A549 (cell line): Measurements from ENCODE around the gene ARHGAP9. TPM values are rescaled to one million over a fixed set of nuclear protein-coding genes. Genes with fewer than 3 reads are reported as not detected.
"Not testable (repeated sequence)": the region's sequence is repeated elsewhere in the genome, so short reads cannot be mapped to it uniquely, and the experiment has no call there.

Source experiments
- ATAC-seq, 2 experiments: fragments of 200-7000 bp in 1 of 2; fragments of >200 bp in 1 of 2; cut with Nextera tagmentation in 1 of 2; cut with Tn5 transposase in 1 of 2; 3 replicates each; pipeline versions ENCODE4 v1.8.0 to v1.9.1; 2018 to 2020; ENCODE audit warnings: mild to moderate bottlenecking in 1 of 2, moderate library complexity in 1 of 2
- CTCF ChIA-PET: fragments of 300-600 bp; sonication (Branson Sonifier 250); formaldehyde crosslinking; extraction: SDS; loops from one replicate; lab custom pipeline; 2021; ENCODE audit warnings: antibody characterized with exemption, inconsistent platforms; lab: Yijun Ruan, JAX
- POLR2A ChIA-PET: fragments of 350-600 bp; formaldehyde crosslinking; extraction: SDS; loops from one replicate; lab custom pipeline; 2021; ENCODE audit warnings: antibody characterized with exemption, inconsistent platforms; lab: Yijun Ruan, JAX
- DNase-seq, 2 experiments: peaks; one replicate each; pipeline versions ENCODE4 v3.0.0 to v3.0.0-alpha.2; 2011 to 2016; ENCODE audit warnings: low read depth in 1 of 2, low spot score in 1 of 2
- FAIRE-seq: peaks from 2 replicates; lab custom pipeline; 2011; peaks lifted over from hg19 to GRCh38; lab: Jason Lieb, UNC
- H3K27ac ChIP-seq, 2 experiments: fragments of >200 bp; sonication (Bioruptor Twin); formaldehyde crosslinking; 3 replicates each; pipeline ENCODE4 v1.5.1; 2016 to 2017
- H3K4me1 ChIP-seq: fragments of >200 bp; sonication (Bioruptor Twin); formaldehyde crosslinking; 3 replicates; pipeline ENCODE4 v1.6.1; 2016
- H3K4me2 ChIP-seq: fragments of >200 bp; sonication (Bioruptor Twin); formaldehyde crosslinking; 3 replicates; pipeline ENCODE4 v1.6.1; 2016
- H3K4me3 ChIP-seq: fragments of >200 bp; sonication (Bioruptor Twin); formaldehyde crosslinking; 3 replicates; pipeline ENCODE4 v1.5.1; 2016
- H3K9me3 ChIP-seq: fragments of >200 bp; sonication (Bioruptor Twin); formaldehyde crosslinking; 3 replicates; pipeline ENCODE4 v1.6.1; 2016
- BHLHE40 ChIP-seq: IDR thresholded peaks from 2 replicates; pipeline ENCODE4 v1.6.1; 2012; ENCODE audit warnings: low read depth, low read length, inconsistent platforms
- CHD4 ChIP-seq: fragments of 200-600 bp; sonication (generic); IDR thresholded peaks from 2 replicates; pipeline ENCODE4 v1.6.1; 2016; ENCODE audit warnings: antibody characterized with exemption, mild to moderate bottlenecking, borderline replicate concordance
- ELK1 ChIP-seq: fragments of 150-350 bp; IDR thresholded peaks from 2 replicates; pipeline ENCODE4 v1.6.1; 2014; ENCODE audit warnings: low read depth, mild to moderate bottlenecking, low read length
- FOSB ChIP-seq: fragments of 250-450 bp; sonication (Bioruptor Pico); IDR thresholded peaks from 2 replicates; pipeline ENCODE4 v1.5.0; 2020; ENCODE audit warnings: mild to moderate bottlenecking, moderate library complexity
- GATA3 ChIP-seq: IDR thresholded peaks from 2 replicates; pipeline ENCODE4 v1.6.1; 2012; ENCODE audit warnings: borderline replicate concordance
- HOXA7 ChIP-seq: fragments of 250-450 bp; sonication (Bioruptor Pico); IDR thresholded peaks from 2 replicates; pipeline ENCODE4 v1.5.0; 2020; ENCODE audit warnings: mild to moderate bottlenecking, moderate library complexity
- HOXB5 ChIP-seq: fragments of 250-450 bp; sonication (Bioruptor Pico); IDR thresholded peaks from 2 replicates; pipeline ENCODE4 v1.5.0; 2020; ENCODE audit warnings: mild to moderate bottlenecking, moderate library complexity
- JUNB ChIP-seq: fragments of >200 bp; sonication (Bioruptor Twin); formaldehyde crosslinking; IDR thresholded peaks from 2 replicates; pipeline ENCODE4 v1.6.1; 2016
- KDM5A ChIP-seq: fragments of 200-600 bp; sonication (generic); IDR thresholded peaks from 2 replicates; pipeline ENCODE4 v1.6.1; 2016; ENCODE audit warnings: antibody characterized with exemption, mild to moderate bottlenecking
- RARB ChIP-seq: fragments of 250-450 bp; sonication (Bioruptor Pico); IDR thresholded peaks from 2 replicates; pipeline ENCODE4 v1.8.0; 2021; ENCODE audit warnings: mild to moderate bottlenecking, moderate library complexity
- REST ChIP-seq: fragments of 200-600 bp; sonication (generic); IDR thresholded peaks from 2 replicates; pipeline ENCODE4 v1.6.1; 2016; ENCODE audit warnings: antibody characterized with exemption, mild to moderate bottlenecking, moderate library complexity
- RNF2 ChIP-seq: fragments of 200-600 bp; sonication (generic); IDR thresholded peaks from 2 replicates; pipeline ENCODE4 v1.6.1; 2016; ENCODE audit warnings: low read depth, mild to moderate bottlenecking, antibody characterized with exemption, moderate library complexity, borderline replicate concordance
- SREBF2 ChIP-seq: fragments of 450-650 bp; IDR thresholded peaks from 2 replicates; pipeline ENCODE4 v1.6.1; 2014; ENCODE audit warnings: mild to moderate bottlenecking, moderate library complexity
- TFCP2L1 ChIP-seq: fragments of 250-450 bp; sonication (Bioruptor Pico); IDR thresholded peaks from 2 replicates; pipeline ENCODE4 v1.5.0; 2021; ENCODE audit warnings: mild to moderate bottlenecking
- ZFP36 ChIP-seq: fragments of 450-650 bp; IDR thresholded peaks from 2 replicates; pipeline ENCODE4 v1.6.1; 2014; ENCODE audit warnings: borderline replicate concordance; ENCODE audit not compliant: partially characterized antibody
- WGBS: methylation state at CpG from one replicate; pipeline ENCODE4 v1.1.6; 2017; ENCODE audit errors: missing lambda C conversion rate; 5-methylcytosine and 5-hydroxymethylcytosine counted together
- polyA plus RNA-seq, 4 experiments: library from polyadenylated mRNA; depleted of rRNA in 3 of 4; stranded (reverse); fragments of >200 nt; fragmentation: RNase III in 1 of 4; extraction: RNeasy Plus Mini Kit Qiagen cat#74134 plus additional on column Dnase treatment in 1 of 4; gene quantifications; 2 replicates in 3 of 4; 3 replicates in 1 of 4; pipeline ENCODE4 v1.2.3, GENCODE V29; 2011 to 2017
- TF ChIP-seq, protein P1 (sequence below): fragments of 250-450 bp; sonication (Bioruptor Pico); IDR thresholded peaks from 2 replicates; pipeline ENCODE4 v1.5.0; 2020; ENCODE audit warnings: low read depth, mild to moderate bottlenecking, moderate library complexity
- TF ChIP-seq, protein P2 (sequence below): fragments of >200 bp; sonication (Bioruptor Twin); formaldehyde crosslinking; IDR thresholded peaks from 3 replicates; pipeline ENCODE4 v1.6.1; 2016

ARHGAP9 gene
- polyA plus RNA-seq, 2 of the 4 experiments (the other 2 are of a cell fraction), result 0.25 TPM; not detected in 1

DNA sequence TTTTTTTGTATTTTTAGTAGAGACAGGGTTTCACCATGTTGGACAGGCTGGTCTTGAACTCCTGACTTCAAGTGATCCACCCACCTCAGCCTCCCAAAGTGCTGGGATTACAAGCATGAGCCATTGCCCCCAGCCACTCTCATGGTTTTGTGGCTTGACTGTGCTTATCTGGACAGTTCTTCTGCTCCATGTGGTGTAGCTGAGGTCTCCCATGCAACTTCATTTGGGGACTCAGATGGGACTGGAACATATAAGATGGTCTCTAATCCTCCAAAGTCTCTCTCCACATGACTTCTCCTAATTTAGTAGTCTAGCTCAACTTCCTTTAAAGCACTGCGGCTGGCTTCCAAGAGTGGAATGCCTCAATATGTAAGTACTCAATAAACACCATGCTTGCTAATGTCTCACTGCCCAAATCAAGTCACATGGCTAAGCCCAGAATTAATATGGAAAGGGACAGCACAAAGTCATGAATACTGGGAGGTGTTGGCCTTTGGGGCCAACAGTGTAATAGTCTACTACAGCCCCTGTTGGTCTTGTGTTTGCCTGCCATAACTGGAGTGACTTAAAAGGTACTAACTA lies 37.7 kb downstream of the ARHGAP9 start (continued):
- TF ChIP-seq ELK1, result no peak
- no peak for TF ChIP-seq RNF2
- TF ChIP-seq KDM5A, result no peak

- H3K4me3 ChIP-seq, DNase-seq, FAIRE-seq, H3K27ac ChIP-seq, H3K4me1 ChIP-seq, POLR2A ChIA-PET, H3K4me2 ChIP-seq, ATAC-seq: not testable (repeated sequence)
- peaks cover 15% of the 10 kb centered on the region for H3K9me3 ChIP-seq
- CTCF ChIA-PET, result interaction anchor here (0.7 to 7.8 kb wide), 4 partner anchors 9 to 173 kb away, joined by 3 to 74 read pairs (median 4); partner anchors contain the start of gene INHBE
- whole genome bisulfite sequencing, result 24% methylated on average over 2 of the region's 2 CpGs
Observed at GRCh38 chr12:57441393-57441792, 38.3 kb downstream of the ARHGAP9 start.

DNA sequence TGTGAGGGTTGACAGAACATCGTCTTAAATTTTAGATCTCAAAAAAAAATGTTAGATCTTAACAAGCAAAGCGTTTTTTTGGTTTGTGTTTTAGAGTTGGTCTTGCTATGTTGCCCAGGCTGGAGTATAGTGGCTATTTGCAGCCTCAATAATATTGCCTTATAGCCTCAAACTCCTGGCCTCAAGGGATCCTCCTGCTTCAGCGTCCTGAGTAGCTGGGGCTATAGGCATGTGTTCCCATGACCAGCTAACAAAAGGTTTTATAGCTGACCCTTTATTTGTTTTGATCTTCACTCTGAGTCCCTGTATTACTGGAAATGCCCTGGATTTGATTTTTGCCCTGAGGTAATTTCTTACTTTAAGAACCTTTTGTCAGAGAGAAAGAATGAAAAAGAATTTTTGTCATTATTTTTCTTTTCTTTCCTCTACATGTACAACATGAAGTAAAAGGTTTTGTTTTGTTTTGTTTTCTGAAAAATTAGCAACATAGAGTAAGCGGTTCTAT lies 39.9 kb downstream of the ARHGAP9 start:
- Histone ChIP-seq H3K4me1 (no peaks in the 10 kb centered on the region), H3K4me2 (no peak overlapping the region), H3K4me3 (no peak overlapping the region), H3K27ac (no peak overlapping the region), H3K9me3 (peaks cover 15% of the 10 kb centered on the region)
- ATAC-seq, result no peak
- TF ChIP-seq HOXA7 (CRISPR knock-in tag) (no peak), BHLHE40 (no peak), RARB (CRISPR knock-in tag) (no peak), FOSB (CRISPR knock-in tag) (no peak), GATA3 (no peak), REST (no peak), ELK1 (no peak), SREBF2 (no peak), HOXB5 (CRISPR knock-in tag) (no peak), JUNB (no peak), ZFP36 (no peak), TFCP2L1 (CRISPR knock-in tag) (no peak), CHD4 (no peak), KDM5A (no peak)
- TF ChIP-seq, protein P1, sequence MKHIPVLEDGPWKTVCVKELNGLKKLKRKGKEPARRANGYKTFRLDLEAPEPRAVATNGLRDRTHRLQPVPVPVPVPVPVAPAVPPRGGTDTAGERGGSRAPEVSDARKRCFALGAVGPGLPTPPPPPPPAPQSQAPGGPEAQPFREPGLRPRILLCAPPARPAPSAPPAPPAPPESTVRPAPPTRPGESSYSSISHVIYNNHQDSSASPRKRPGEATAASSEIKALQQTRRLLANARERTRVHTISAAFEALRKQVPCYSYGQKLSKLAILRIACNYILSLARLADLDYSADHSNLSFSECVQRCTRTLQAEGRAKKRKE (CRISPR knock-in tag), result no peak
- TF ChIP-seq, protein P2, sequence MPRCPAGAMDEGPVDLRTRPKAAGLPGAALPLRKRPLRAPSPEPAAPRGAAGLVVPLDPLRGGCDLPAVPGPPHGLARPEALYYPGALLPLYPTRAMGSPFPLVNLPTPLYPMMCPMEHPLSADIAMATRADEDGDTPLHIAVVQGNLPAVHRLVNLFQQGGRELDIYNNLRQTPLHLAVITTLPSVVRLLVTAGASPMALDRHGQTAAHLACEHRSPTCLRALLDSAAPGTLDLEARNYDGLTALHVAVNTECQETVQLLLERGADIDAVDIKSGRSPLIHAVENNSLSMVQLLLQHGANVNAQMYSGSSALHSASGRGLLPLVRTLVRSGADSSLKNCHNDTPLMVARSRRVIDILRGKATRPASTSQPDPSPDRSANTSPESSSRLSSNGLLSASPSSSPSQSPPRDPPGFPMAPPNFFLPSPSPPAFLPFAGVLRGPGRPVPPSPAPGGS, result no peak
- DNase-seq, result no peak
- POLR2A ChIA-PET, result no interaction called here
- 67% methylated on average over 4 of the region's 4 CpGs for WGBS
- CTCF ChIA-PET, result interaction anchor here (1.3 to 7.8 kb wide), 3 partner anchors 14 to 197 kb away, joined by 3 to 74 read pairs (median 4); partner anchors contain the start of gene INHBE
- no peak for FAIRE-seq
